Measurements from ENCODE around the gene KLHDC7A.
"Not testable (repeated sequence)": the region's sequence is repeated elsewhere in the genome, so short reads cannot be mapped to it uniquely, and the experiment has no call there.

KLHDC7A gene

GRCh38 chr1:18480315-18481189 is at the start of gene KLHDC7A:
KLHDC7A (plus strand) TSS chr1:18480930; CDS start chr1:18480982, 52 bp downstream.
- no peak within 1 kb of the TSS for H3K4me3 ChIP-seq (ENCODE audit: low read depth, low read length)

GRCh38 chr1:18434041-18434440 is 46.7 kb upstream of the KLHDC7A start:
- H3K4me3 ChIP-seq (ENCODE audit: low read depth, low read length), result no peak overlapping the region

GRCh38 chr1:18440385-18441226 is 40.1 kb upstream of the KLHDC7A start:
- H3K4me3 ChIP-seq (ENCODE audit: low read depth, low read length), result no peak overlapping the region

- no peak overlapping the region for H3K4me3 ChIP-seq (ENCODE audit: low read depth, low read length)
Measured at GRCh38 chr1:18443587-18444520, 36.9 kb upstream of the KLHDC7A start.

- H3K4me3 ChIP-seq (ENCODE audit: low read depth, low read length), result no peak overlapping the region
Measured at GRCh38 chr1:18444563-18444962, 36.2 kb upstream of the KLHDC7A start.

- no peak overlapping the region for H3K4me3 ChIP-seq (ENCODE audit: low read depth, low read length)
Measured at GRCh38 chr1:18446751-18447150, 34.0 kb upstream of the KLHDC7A start.

- no peak overlapping the region for H3K4me3 ChIP-seq (ENCODE audit: low read depth, low read length)
Measured at GRCh38 chr1:18447509-18448220, 33.1 kb upstream of the KLHDC7A start.

GRCh38 chr1:18448889-18449288 is 31.8 kb upstream of the KLHDC7A start:
- H3K4me3 ChIP-seq (ENCODE audit: low read depth, low read length), result no peak overlapping the region

- H3K4me3 ChIP-seq (ENCODE audit: low read depth, low read length), result no peak overlapping the region
Measured at GRCh38 chr1:18452550-18452949, 28.2 kb upstream of the KLHDC7A start.

GRCh38 chr1:18458133-18459092 is 22.3 kb upstream of the KLHDC7A start:
- H3K4me3 ChIP-seq (ENCODE audit: low read depth, low read length), result no peak overlapping the region

GRCh38 chr1:18461656-18462055 is 19.1 kb upstream of the KLHDC7A start:
- no peak overlapping the region for H3K4me3 ChIP-seq (ENCODE audit: low read depth, low read length)

- not testable (repeated sequence) for H3K4me3 ChIP-seq (ENCODE audit: low read depth, low read length)
Measured at GRCh38 chr1:18462517-18462916, 18.2 kb upstream of the KLHDC7A start.

GRCh38 chr1:18463063-18463462 is 17.7 kb upstream of the KLHDC7A start:
- H3K4me3 ChIP-seq (ENCODE audit: low read depth, low read length), result no peak overlapping the region

GRCh38 chr1:18463984-18464664 is 16.6 kb upstream of the KLHDC7A start:
- no peak overlapping the region for H3K4me3 ChIP-seq (ENCODE audit: low read depth, low read length)

- H3K4me3 ChIP-seq (ENCODE audit: low read depth, low read length), result no peak overlapping the region
Measured at GRCh38 chr1:18464665-18465050, 16.1 kb upstream of the KLHDC7A start.

- H3K4me3 ChIP-seq (ENCODE audit: low read depth, low read length), result no peak overlapping the region
Measured at GRCh38 chr1:18466676-18467075, 14.1 kb upstream of the KLHDC7A start.

GRCh38 chr1:18468570-18468969 is 12.2 kb upstream of the KLHDC7A start:
- no peak overlapping the region for H3K4me3 ChIP-seq (ENCODE audit: low read depth, low read length)

GRCh38 chr1:18469514-18469913 is 11.2 kb upstream of the KLHDC7A start:
- no peak overlapping the region for H3K4me3 ChIP-seq (ENCODE audit: low read depth, low read length)

Data from iPS-11a (cell line).